ENCODE data around the gene CRB3. TPM values are rescaled to one million over a fixed set of nuclear protein-coding genes. Genes with fewer than 3 reads are reported as not detected.

The CRB3 gene
- total and polyA plus RNA-seq, 2 donors (not counting 3 experiments of a cell fraction or from before 2014, with no cell fraction given) = not detected

GRCh38 chr19:6473647-6474046 lies 9.6 kb downstream of the CRB3 start:
- no peaks in the 10 kb centered on the region for H3K9me3 ChIP-seq (replicated peaks; ENCODE audit: control insufficient read depth, insufficient read depth, low read length)
- dilution Hi-C loops (cut with MboI; ENCODE audit: extremely low pct_ligation_motif_present, low sequenced_read_pairs) = no loop called here
- H3K36me3 ChIP-seq (ENCODE audit: control insufficient read depth in 2 of 2, extremely low read depth in 1 of 2, insufficient read depth in 2 of 2, low read length in 2 of 2) = no peaks in the 10 kb centered on the region
- TF ChIP-seq FOS (IDR thresholded peaks at IDR 0.05; ENCODE audit: borderline replicate concordance, insufficient read depth, low read length) (no peak), POLR2A (IDR thresholded peaks at IDR 0.05; ENCODE audit: low read depth, low read length) (no peak)
- no peak for FAIRE-seq
- H3K79me2 ChIP-seq (ENCODE audit: control insufficient read depth, insufficient read depth, low read length) = no peaks in the 10 kb centered on the region
- H3K27me3 ChIP-seq (ENCODE audit: control insufficient read depth in 2 of 2, insufficient read depth in 2 of 2, low read length in 2 of 2) = peaks cover 0 to 9% of the 10 kb centered on the region in 2 experiments
- no TSS peak for BruUV-seq (replicated peaks)
- H3K27ac ChIP-seq (ENCODE audit: insufficient read depth, low read depth, low read length) = no peak overlapping the region
- no peak for DNase-seq (ENCODE audit: low read depth, low spot score)
- intact Hi-C loops (cut with micrococcal nuclease) = no loop called here
- no peak overlapping the region for H3K4me2 ChIP-seq (ENCODE audit: insufficient read depth, low read length)
- ChIA-PET POLR2A (no interaction called here), CTCF (no interaction called here)
- H3K9me1 ChIP-seq (replicated peaks; ENCODE audit: control insufficient read depth, extremely low read depth, insufficient read depth, low read length) = no peaks in the 10 kb centered on the region
- no peak overlapping the region for H3K4me3 ChIP-seq (replicated peaks in 1 of 3; ENCODE audit: insufficient read depth in 1 of 3, low read depth in 1 of 3, low read length in 3 of 3)
- H4K20me1 ChIP-seq (replicated peaks; ENCODE audit: control insufficient read depth, extremely low read depth, insufficient read depth, low read length) = no peaks in the 10 kb centered on the region
- H3K9ac ChIP-seq (replicated peaks; ENCODE audit: extremely low read depth, insufficient read depth, low read length) = no peak overlapping the region
- peaks cover 2% of the 10 kb centered on the region for H3K4me1 ChIP-seq (ENCODE audit: control insufficient read depth, extremely low read depth, insufficient read depth, low read length)
- H2AFZ ChIP-seq (ENCODE audit: low read depth, low read length) = no peak overlapping the region

- H2AFZ ChIP-seq (ENCODE audit: low read depth, low read length) = peak overlapping the region; percentile 28
- peak overlapping the region; percentile 20 for H3K4me2 ChIP-seq (ENCODE audit: insufficient read depth, low read length)
- no peaks in the 10 kb centered on the region for H3K36me3 ChIP-seq (ENCODE audit: control insufficient read depth in 2 of 2, extremely low read depth in 1 of 2, insufficient read depth in 2 of 2, low read length in 2 of 2)
- no peaks in the 10 kb centered on the region for H3K79me2 ChIP-seq (ENCODE audit: control insufficient read depth, insufficient read depth, low read length)
- dilution Hi-C loops (cut with MboI; ENCODE audit: extremely low pct_ligation_motif_present, low sequenced_read_pairs) = no loop called here
- H3K9me3 ChIP-seq (replicated peaks; ENCODE audit: control insufficient read depth, insufficient read depth, low read length) = no peaks in the 10 kb centered on the region
- H3K4me3 ChIP-seq (replicated peaks in 1 of 3; ENCODE audit: insufficient read depth in 1 of 3, low read depth in 1 of 3, low read length in 3 of 3) = no peak overlapping the region
- no peaks in the 10 kb centered on the region for H3K9me1 ChIP-seq (replicated peaks; ENCODE audit: control insufficient read depth, extremely low read depth, insufficient read depth, low read length)
- peaks cover 0 to 9% of the 10 kb centered on the region in 2 experiments for H3K27me3 ChIP-seq (ENCODE audit: control insufficient read depth in 2 of 2, insufficient read depth in 2 of 2, low read length in 2 of 2)
- ChIA-PET POLR2A (no interaction called here), CTCF (interaction anchor here (1.1 to 2.3 kb wide), 2 partner anchors 41 to 388 kb away, joined by 4 to 7 read pairs; no protein-coding TSS in a partner anchor)
- TF ChIP-seq MAX (IDR thresholded peaks at IDR 0.05; ENCODE audit: insufficient read depth, insufficient read length) = peak; percentile 44
- no peak for TF ChIP-seq CTCF (IDR thresholded peaks at IDR 0.05; ENCODE audit: extremely low read depth in 1 of 2, insufficient read depth in 1 of 2, low read depth in 1 of 2, low read length in 2 of 2)
- TF ChIP-seq FOS (IDR thresholded peaks at IDR 0.05; ENCODE audit: borderline replicate concordance, insufficient read depth, low read length) = no peak
- TF ChIP-seq EZH2 (IDR thresholded peaks at IDR 0.05; ENCODE audit: borderline replicate concordance, low read depth, low read length, severe bottlenecking) = peak; percentile 50
- H3K4me1 ChIP-seq (ENCODE audit: control insufficient read depth, extremely low read depth, insufficient read depth, low read length) = peaks cover 2% of the 10 kb centered on the region
- DNase-seq (ENCODE audit: low read depth, low spot score) = no peak
- H3K9ac ChIP-seq (replicated peaks; ENCODE audit: extremely low read depth, insufficient read depth, low read length) = no peak overlapping the region
- no peaks in the 10 kb centered on the region for H4K20me1 ChIP-seq (replicated peaks; ENCODE audit: control insufficient read depth, extremely low read depth, insufficient read depth, low read length)
- FAIRE-seq = no peak
- BruUV-seq (replicated peaks) = no TSS peak
- intact Hi-C loops (cut with micrococcal nuclease) = no loop called here
- no peak overlapping the region for H3K27ac ChIP-seq (ENCODE audit: insufficient read depth, low read depth, low read length)
Measured at GRCh38 chr19:6475321-6476108, 11.4 kb downstream of the CRB3 start.

Measured in endothelial cell of umbilical vein (primary cell).